ENCODE results near the gene PSTK. TPM values are rescaled to one million over a fixed set of nuclear protein-coding genes. Genes with fewer than 3 reads are reported as not detected.

Gene PSTK
- polyA plus RNA-seq, 3 donors: 3.5 to 4.7 (median 4.2) TPM

DNA sequence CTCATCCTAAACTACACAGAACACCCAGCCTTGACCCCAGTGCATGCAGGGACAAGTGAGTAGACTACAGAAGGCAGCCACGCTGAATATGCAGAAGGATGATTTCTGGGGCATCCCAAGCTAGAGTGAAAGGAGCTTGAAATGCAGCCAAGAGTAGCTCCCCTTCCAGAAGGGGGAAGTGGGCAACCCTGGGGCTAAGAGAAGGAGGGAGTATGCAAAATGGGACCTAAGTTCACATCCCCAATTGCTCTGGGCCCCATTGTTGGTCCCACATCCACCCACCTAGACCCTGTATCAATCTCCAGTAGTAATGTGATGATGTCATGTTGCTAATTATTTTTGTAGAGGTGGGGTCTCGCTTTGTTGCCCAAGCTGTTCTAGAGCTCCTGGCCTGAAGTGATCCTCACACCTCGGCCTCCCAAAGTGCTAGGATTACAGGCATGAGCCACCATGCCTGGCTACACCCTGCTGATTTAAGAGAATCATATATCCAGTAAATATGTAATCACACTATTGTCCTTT is 5.6 kb upstream of the PSTK start:
- Mint-ChIP-seq H3K4me1 (peaks cover 6% of the 10 kb centered on the region), H3K36me3 (no peaks in the 10 kb centered on the region), H3K4me3 (no peak overlapping the region), H3K9me3 (no peaks in the 10 kb centered on the region), H3K27me3 (ENCODE audit: low read depth in 3 of 3) (peaks cover 1 to 14% (median 3%) of the 10 kb centered on the region in 3 donors), H3K27ac (no peak overlapping the region)
- Histone ChIP-seq H2AFZ (ENCODE audit: insufficient read depth, low read depth, low read length, poor library complexity, severe bottlenecking) (no peak overlapping the region), H3K27me3 (ENCODE audit: control insufficient read depth in 2 of 2, insufficient read depth in 2 of 2, low read length in 2 of 2) (peaks cover 3 to 6% of the 10 kb centered on the region in 2 donors), H3K36me3 (replicated peaks in 1 of 2; ENCODE audit: control insufficient read depth in 1 of 2, insufficient read depth in 2 of 2, low read length in 2 of 2) (no peaks in the 10 kb centered on the region), H3K9me3 (replicated peaks in 1 of 2; ENCODE audit: control insufficient read depth in 1 of 2, insufficient read depth in 1 of 2, low read length in 2 of 2) (no peaks in the 10 kb centered on the region), H3K79me2 (ENCODE audit: insufficient read depth, low read length) (no peaks in the 10 kb centered on the region), H3K4me2 (replicated peaks; ENCODE audit: extremely low read depth, low read length, poor library complexity, severe bottlenecking) (no peak overlapping the region), H3K4me3 (replicated peaks in 1 of 3; ENCODE audit: low read depth in 2 of 3, low read length in 3 of 3) (no peak overlapping the region), H3K9ac (ENCODE audit: insufficient read depth, low read length, poor library complexity, severe bottlenecking) (no peak overlapping the region), H4K20me1 (ENCODE audit: insufficient read depth, low read length) (no peaks in the 10 kb centered on the region), H3K27ac (ENCODE audit: low read depth in 1 of 2, low read length in 2 of 2) (no peak overlapping the region), H3K4me1 (ENCODE audit: control insufficient read depth in 1 of 2, insufficient read depth in 2 of 2, low read length in 2 of 2) (peaks cover 3% of the 10 kb centered on the region in 2 donors)
- WGBS (ENCODE audit: insufficient coverage): no CpG with 5 or more reads among the region's 3 CpGs
- intact Hi-C loops (cut with micrococcal nuclease): no loop called here
- DNase-seq: no peak
- TF ChIP-seq, protein P1, sequence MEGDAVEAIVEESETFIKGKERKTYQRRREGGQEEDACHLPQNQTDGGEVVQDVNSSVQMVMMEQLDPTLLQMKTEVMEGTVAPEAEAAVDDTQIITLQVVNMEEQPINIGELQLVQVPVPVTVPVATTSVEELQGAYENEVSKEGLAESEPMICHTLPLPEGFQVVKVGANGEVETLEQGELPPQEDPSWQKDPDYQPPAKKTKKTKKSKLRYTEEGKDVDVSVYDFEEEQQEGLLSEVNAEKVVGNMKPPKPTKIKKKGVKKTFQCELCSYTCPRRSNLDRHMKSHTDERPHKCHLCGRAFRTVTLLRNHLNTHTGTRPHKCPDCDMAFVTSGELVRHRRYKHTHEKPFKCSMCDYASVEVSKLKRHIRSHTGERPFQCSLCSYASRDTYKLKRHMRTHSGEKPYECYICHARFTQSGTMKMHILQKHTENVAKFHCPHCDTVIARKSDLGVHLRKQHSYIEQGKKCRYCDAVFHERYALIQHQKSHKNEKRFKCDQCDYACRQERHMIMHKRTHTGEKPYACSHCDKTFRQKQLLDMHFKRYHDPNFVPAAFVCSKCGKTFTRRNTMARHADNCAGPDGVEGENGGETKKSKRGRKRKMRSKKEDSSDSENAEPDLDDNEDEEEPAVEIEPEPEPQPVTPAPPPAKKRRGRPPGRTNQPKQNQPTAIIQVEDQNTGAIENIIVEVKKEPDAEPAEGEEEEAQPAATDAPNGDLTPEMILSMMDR (IDR thresholded peaks at IDR 0.05): no peak

DNA sequence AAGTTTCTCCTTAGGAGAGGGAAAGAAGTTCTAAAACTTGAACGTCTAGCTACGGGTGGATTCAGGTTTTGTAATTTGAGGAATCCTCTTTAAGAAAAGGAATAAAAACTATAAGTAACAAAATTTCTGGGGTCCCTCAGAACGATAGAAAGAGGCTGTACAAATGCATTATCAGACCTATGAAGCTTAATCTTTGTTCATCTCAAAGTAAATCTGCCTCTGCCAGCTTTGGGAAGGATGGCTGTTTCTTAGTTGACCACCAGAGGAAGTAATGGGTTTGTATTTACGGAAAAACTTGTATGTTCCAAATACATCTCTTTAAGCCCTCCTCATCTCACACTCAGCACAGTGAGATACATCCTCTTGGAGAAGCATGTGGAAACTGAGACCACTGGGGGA is 864 bp downstream of the PSTK start:
- peak; percentile 10 to 12 (median 11) for DNase-seq
- H3K9me3 Mint-ChIP-seq: no peaks in the 10 kb centered on the region
- intact Hi-C loops (cut with micrococcal nuclease): loop anchor here (2.0 kb wide), 2 partner anchors 26 to 28 kb away; partner anchors contain the start of genes ACADSB (in 2 of the 2), C10orf88 (in 2 of the 2) and IKZF5 (in 2 of the 2)

More for the DNA sequence above, 864 bp downstream of the PSTK start:
- Mint-ChIP-seq H3K36me3 (peaks cover 9 to 11% of the 10 kb centered on the region in 2 donors), H3K27me3 (ENCODE audit: low read depth in 3 of 3) (peaks cover 0 to 8% (median 3%) of the 10 kb centered on the region in 3 donors), H3K27ac (peak overlapping the region in 4 of 7 donors; percentile 40 to 96 (median 93)), H3K4me3 (peak overlapping the region; percentile 70 to 84), H3K4me1 (peaks cover 13% of the 10 kb centered on the region)
- H3K9me3 ChIP-seq (replicated peaks in 1 of 2; ENCODE audit: control insufficient read depth in 1 of 2, insufficient read depth in 1 of 2, low read length in 2 of 2): no peaks in the 10 kb centered on the region
- no peaks in the 10 kb centered on the region for H3K79me2 ChIP-seq (ENCODE audit: insufficient read depth, low read length)
- H4K20me1 ChIP-seq (ENCODE audit: insufficient read depth, low read length): no peaks in the 10 kb centered on the region
- TF ChIP-seq, protein P1 (IDR thresholded peaks at IDR 0.05): no peak
- no peak overlapping the region for H3K9ac ChIP-seq (ENCODE audit: insufficient read depth, low read length, poor library complexity, severe bottlenecking)
- H3K4me2 ChIP-seq (replicated peaks; ENCODE audit: extremely low read depth, low read length, poor library complexity, severe bottlenecking): peak overlapping the region; percentile 41
- H3K27ac ChIP-seq (ENCODE audit: low read depth in 1 of 2, low read length in 2 of 2): no peak overlapping the region
- no CpG with 5 or more reads among the region's 4 CpGs for WGBS (ENCODE audit: insufficient coverage)
- peaks cover 3 to 6% of the 10 kb centered on the region in 2 donors for H3K27me3 ChIP-seq (ENCODE audit: control insufficient read depth in 2 of 2, insufficient read depth in 2 of 2, low read length in 2 of 2)
- peak overlapping the region; percentile 18 for H2AFZ ChIP-seq (ENCODE audit: insufficient read depth, low read depth, low read length, poor library complexity, severe bottlenecking)
- H3K4me1 ChIP-seq (ENCODE audit: control insufficient read depth in 1 of 2, insufficient read depth in 2 of 2, low read length in 2 of 2): peaks cover 14 to 16% of the 10 kb centered on the region in 2 donors
- peaks cover 0 to 11% of the 10 kb centered on the region in 2 donors for H3K36me3 ChIP-seq (replicated peaks in 1 of 2; ENCODE audit: control insufficient read depth in 1 of 2, insufficient read depth in 2 of 2, low read length in 2 of 2)
- peak overlapping the region in 1 of 3 experiments; percentile 78 for H3K4me3 ChIP-seq (replicated peaks in 1 of 3; ENCODE audit: low read depth in 2 of 3, low read length in 3 of 3)

Data from CD14-positive monocyte (primary cell).